Panc1 (cell line): Measurements from ENCODE around the gene DENND2A. TPM values are rescaled to one million over a fixed set of nuclear protein-coding genes. Genes with fewer than 3 reads are reported as not detected.

Experiments
- ATAC-seq: fragments of 200-7000 bp; cut with Tn5 transposase; 2 replicates; pipeline ENCODE4 v1.9.1; 2020; ENCODE audit warnings: mild to moderate bottlenecking, moderate library complexity
- BruUV-seq: library from RNA; stranded (reverse); fragments of 400-500 nt; replicated peaks from 2 replicates; lab custom pipeline; 2021; lab: Mats Ljungman, UMichigan
- CTCF ChIA-PET: fragments of 300-600 bp; sonication (Branson Sonifier 250); formaldehyde crosslinking; loops from one replicate; lab custom pipeline; 2022; ENCODE audit warnings: antibody characterized with exemption; lab: Charles Lee
- POLR2A ChIA-PET: fragments of 300-600 bp; sonication (Branson Sonifier 250); formaldehyde crosslinking; loops from one replicate; lab custom pipeline; 2022; ENCODE audit warnings: antibody characterized with exemption; lab: Charles Lee
- DNase-seq: peaks from one replicate; pipeline ENCODE4 v3.0.0-alpha.2; 2010; ENCODE audit warnings: low read depth, low spot score
- H3K27ac ChIP-seq: 2 replicates; pipeline ENCODE4 v1.5.1; 2011; ENCODE audit warnings: mild to moderate bottlenecking, low read length, inconsistent platforms
- H3K27me3 ChIP-seq: fragments of 200-500 bp; sonication (Bioruptor generic); 2 replicates; pipeline ENCODE4 v1.6.0; 2014; ENCODE audit warnings: low read length, inconsistent platforms; ENCODE audit not compliant: control insufficient read depth, insufficient read depth
- H3K36me3 ChIP-seq: fragments of 200-500 bp; sonication (Bioruptor generic); 2 replicates; pipeline ENCODE4 v1.5.1; 2014; ENCODE audit warnings: inconsistent platforms, mild to moderate bottlenecking, low read length, moderate library complexity; ENCODE audit not compliant: control insufficient read depth, insufficient read depth
- H3K4me1 ChIP-seq: 2 replicates; pipeline ENCODE4 v1.5.1; 2011; ENCODE audit warnings: inconsistent platforms, mild to moderate bottlenecking, low read length, moderate library complexity; ENCODE audit not compliant: control insufficient read depth, insufficient read depth
- H3K4me3 ChIP-seq, 2 experiments: 2 replicates each; pipeline ENCODE4 v1.5.1; 2011 to 2012; ENCODE audit warnings: low read depth in 2 of 2, low read length in 2 of 2, mild to moderate bottlenecking in 2 of 2, inconsistent platforms in 1 of 2, moderate library complexity in 1 of 2
- H3K9me3 ChIP-seq: fragments of 200-500 bp; sonication (Bioruptor generic); 2 replicates; pipeline ENCODE4 v1.5.1; 2014; ENCODE audit warnings: low read depth, mild to moderate bottlenecking, inconsistent platforms, low read length, moderate library complexity; ENCODE audit not compliant: control insufficient read depth, insufficient read depth
- POLR2AphosphoS5 ChIP-seq: IDR thresholded peaks from 2 replicates; pipeline ENCODE4 v1.6.1; 2012; ENCODE audit warnings: mild to moderate bottlenecking, low read depth, low read length, moderate library complexity
- SIN3A ChIP-seq: IDR thresholded peaks from 2 replicates; pipeline ENCODE4 v1.6.1; 2012; ENCODE audit warnings: low read depth, mild to moderate bottlenecking, low read length, moderate library complexity, borderline replicate concordance; ENCODE audit not compliant: insufficient read depth
- TCF7L2 ChIP-seq: IDR thresholded peaks from 2 replicates; pipeline ENCODE4 v1.6.1; 2011; ENCODE audit warnings: mild to moderate bottlenecking, low read depth, low read length, inconsistent platforms
- in situ Hi-C: cut with HindIII; loops from 2 replicates; pipeline ENCODE4 v1.10.0; 2016; ENCODE audit warnings: low sequenced_read_pairs, low pct_unique_long_range_greater_than_20kb
- intact Hi-C: fragments of 100-400 bp; cut with micrococcal nuclease; formaldehyde crosslinking; loops from one replicate; pipeline ENCODE4 v1.10.0; 2022; ENCODE audit not compliant: unreplicated experiment
- total RNA-seq: library from RNA; stranded (reverse); gene quantifications from one replicate; pipeline ENCODE4 v1.2.1, GENCODE V29; 2021; ENCODE audit not compliant: unreplicated experiment
- TF ChIP-seq, protein P1 (sequence below), 2 experiments: IDR thresholded peaks; 2 replicates each; pipeline ENCODE4 v1.6.1; 2011 to 2012; ENCODE audit warnings: low read depth in 2 of 2, control low read depth in 1 of 2, low read length in 1 of 2, mild to moderate bottlenecking in 1 of 2, moderate library complexity in 1 of 2; ENCODE audit not compliant: insufficient read depth in 1 of 2
- TF ChIP-seq, protein P2 (sequence below): fragments of 450-650 bp; IDR thresholded peaks from 2 replicates; pipeline ENCODE4 v1.5.1; 2017; ENCODE audit warnings: mild to moderate bottlenecking

Gene DENND2A
- total RNA-seq, 1 experiment from 2014 or later, result 1.4 TPM

DNA sequence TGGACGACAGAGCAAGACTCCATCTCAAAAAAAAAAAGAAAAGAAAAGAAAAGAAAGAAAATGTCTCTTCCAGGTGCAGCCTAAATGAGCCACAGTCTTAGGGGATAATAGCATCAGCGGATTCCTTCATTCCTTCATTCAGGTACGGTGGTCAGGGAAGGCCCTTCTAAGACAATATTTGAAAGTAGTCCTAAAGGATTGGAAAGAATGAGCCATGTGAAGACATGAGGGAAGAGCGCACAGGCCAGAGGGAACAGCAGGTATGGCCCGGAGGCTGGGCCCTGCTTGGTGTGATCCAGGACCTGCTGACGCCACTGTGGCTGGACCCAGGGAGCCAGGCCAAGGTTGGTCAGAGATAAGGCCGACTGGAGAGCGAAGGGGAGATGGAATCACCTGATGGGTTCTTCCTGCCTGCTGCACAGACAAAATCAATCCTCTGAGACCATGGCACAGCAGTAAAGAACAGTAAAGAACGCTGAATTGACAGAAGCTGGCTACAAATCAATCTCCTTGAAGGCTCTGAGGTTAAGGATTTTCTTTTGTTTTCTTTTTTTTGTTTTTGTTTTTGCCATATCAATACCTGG lies 145.0 kb downstream of the DENND2A start:
- Histone ChIP-seq H3K27ac (no peak overlapping the region), H3K4me3 (no peak overlapping the region), H3K9me3 (no peaks in the 10 kb centered on the region), H3K4me1 (no peaks in the 10 kb centered on the region), H3K27me3 (no peaks in the 10 kb centered on the region), H3K36me3 (no peaks in the 10 kb centered on the region)
- DNase-seq, result no peak
- ChIA-PET POLR2A (interaction anchor here (0.6 kb wide), 1 partner anchor 171 kb away, joined by 5 read pairs; no protein-coding TSS in a partner anchor), CTCF (interaction anchor here (0.6 kb wide), 1 partner anchor 131 kb away, joined by 4 read pairs; no protein-coding TSS in a partner anchor)
- in situ Hi-C loops, result no loop called here
- intact Hi-C loops, result no loop called here
- ATAC-seq, result no peak
- no peak for TF ChIP-seq POLR2AphosphoS5
- TF ChIP-seq TCF7L2, result no peak
- TF ChIP-seq, protein P1, sequence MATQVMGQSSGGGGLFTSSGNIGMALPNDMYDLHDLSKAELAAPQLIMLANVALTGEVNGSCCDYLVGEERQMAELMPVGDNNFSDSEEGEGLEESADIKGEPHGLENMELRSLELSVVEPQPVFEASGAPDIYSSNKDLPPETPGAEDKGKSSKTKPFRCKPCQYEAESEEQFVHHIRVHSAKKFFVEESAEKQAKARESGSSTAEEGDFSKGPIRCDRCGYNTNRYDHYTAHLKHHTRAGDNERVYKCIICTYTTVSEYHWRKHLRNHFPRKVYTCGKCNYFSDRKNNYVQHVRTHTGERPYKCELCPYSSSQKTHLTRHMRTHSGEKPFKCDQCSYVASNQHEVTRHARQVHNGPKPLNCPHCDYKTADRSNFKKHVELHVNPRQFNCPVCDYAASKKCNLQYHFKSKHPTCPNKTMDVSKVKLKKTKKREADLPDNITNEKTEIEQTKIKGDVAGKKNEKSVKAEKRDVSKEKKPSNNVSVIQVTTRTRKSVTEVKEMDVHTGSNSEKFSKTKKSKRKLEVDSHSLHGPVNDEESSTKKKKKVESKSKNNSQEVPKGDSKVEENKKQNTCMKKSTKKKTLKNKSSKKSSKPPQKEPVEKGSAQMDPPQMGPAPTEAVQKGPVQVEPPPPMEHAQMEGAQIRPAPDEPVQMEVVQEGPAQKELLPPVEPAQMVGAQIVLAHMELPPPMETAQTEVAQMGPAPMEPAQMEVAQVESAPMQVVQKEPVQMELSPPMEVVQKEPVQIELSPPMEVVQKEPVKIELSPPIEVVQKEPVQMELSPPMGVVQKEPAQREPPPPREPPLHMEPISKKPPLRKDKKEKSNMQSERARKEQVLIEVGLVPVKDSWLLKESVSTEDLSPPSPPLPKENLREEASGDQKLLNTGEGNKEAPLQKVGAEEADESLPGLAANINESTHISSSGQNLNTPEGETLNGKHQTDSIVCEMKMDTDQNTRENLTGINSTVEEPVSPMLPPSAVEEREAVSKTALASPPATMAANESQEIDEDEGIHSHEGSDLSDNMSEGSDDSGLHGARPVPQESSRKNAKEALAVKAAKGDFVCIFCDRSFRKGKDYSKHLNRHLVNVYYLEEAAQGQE (IDR thresholded peaks at IDR 0.05; ENCODE audit: insufficient read depth in 1 of 2, low read depth in 2 of 2, low read length in 1 of 2), result no peak
- TF ChIP-seq, protein P2, sequence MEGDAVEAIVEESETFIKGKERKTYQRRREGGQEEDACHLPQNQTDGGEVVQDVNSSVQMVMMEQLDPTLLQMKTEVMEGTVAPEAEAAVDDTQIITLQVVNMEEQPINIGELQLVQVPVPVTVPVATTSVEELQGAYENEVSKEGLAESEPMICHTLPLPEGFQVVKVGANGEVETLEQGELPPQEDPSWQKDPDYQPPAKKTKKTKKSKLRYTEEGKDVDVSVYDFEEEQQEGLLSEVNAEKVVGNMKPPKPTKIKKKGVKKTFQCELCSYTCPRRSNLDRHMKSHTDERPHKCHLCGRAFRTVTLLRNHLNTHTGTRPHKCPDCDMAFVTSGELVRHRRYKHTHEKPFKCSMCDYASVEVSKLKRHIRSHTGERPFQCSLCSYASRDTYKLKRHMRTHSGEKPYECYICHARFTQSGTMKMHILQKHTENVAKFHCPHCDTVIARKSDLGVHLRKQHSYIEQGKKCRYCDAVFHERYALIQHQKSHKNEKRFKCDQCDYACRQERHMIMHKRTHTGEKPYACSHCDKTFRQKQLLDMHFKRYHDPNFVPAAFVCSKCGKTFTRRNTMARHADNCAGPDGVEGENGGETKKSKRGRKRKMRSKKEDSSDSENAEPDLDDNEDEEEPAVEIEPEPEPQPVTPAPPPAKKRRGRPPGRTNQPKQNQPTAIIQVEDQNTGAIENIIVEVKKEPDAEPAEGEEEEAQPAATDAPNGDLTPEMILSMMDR, result no peak
- TF ChIP-seq SIN3A, result no peak
- no TSS peak for BruUV-seq

DNA sequence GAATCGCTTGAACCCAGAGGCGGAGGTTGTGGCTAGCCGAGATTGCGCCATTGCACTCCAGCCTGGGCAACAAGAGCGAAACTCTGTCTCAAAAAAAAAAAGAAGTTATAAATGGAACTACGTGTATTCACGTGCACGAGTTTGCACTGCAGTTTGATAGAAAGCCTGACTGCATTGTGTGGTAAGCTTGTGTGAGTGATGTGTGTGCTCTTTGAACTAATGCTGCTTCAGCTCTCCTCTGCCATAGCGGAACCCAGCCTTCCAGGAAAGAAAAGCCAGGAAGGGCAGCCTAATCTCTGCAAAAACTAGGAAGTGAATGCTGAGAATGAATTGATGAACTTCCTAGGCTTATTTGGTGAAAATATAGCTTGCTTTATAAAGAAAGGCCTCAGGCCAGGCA lies 145.7 kb downstream of the DENND2A start:
- H3K27ac ChIP-seq, result no peak overlapping the region
- no peaks in the 10 kb centered on the region for H3K9me3 ChIP-seq
- intact Hi-C loops, result no loop called here
- TF ChIP-seq, protein P1 (IDR thresholded peaks at IDR 0.05; ENCODE audit: insufficient read depth in 1 of 2, low read depth in 2 of 2, low read length in 1 of 2), result no peak
- TF ChIP-seq SIN3A, result no peak
- TF ChIP-seq TCF7L2, result no peak
- TF ChIP-seq, protein P2, result no peak
- TF ChIP-seq POLR2AphosphoS5, result no peak
- no peaks in the 10 kb centered on the region for H3K27me3 ChIP-seq
- no peaks in the 10 kb centered on the region for H3K4me1 ChIP-seq
- ChIA-PET POLR2A (interaction anchor here (0.6 kb wide), 2 partner anchors 170 to 194 kb away, joined by 4 to 5 read pairs; no protein-coding TSS in a partner anchor), CTCF (interaction anchor here (0.6 kb wide), 1 partner anchor 132 kb away, joined by 4 read pairs; no protein-coding TSS in a partner anchor)
- DNase-seq (no peak), ATAC-seq (no peak)
- no peaks in the 10 kb centered on the region for H3K36me3 ChIP-seq
- no TSS peak for BruUV-seq
- no peak overlapping the region for H3K4me3 ChIP-seq
- in situ Hi-C loops, result no loop called here
